ENCODE data around the gene GEN1. TPM values are rescaled to one million over a fixed set of nuclear protein-coding genes. Genes with fewer than 3 reads are reported as not detected.

The GEN1 gene
- total RNA-seq, 2 experiments from 2014 or later: 4.3 to 4.6 TPM

DNA sequence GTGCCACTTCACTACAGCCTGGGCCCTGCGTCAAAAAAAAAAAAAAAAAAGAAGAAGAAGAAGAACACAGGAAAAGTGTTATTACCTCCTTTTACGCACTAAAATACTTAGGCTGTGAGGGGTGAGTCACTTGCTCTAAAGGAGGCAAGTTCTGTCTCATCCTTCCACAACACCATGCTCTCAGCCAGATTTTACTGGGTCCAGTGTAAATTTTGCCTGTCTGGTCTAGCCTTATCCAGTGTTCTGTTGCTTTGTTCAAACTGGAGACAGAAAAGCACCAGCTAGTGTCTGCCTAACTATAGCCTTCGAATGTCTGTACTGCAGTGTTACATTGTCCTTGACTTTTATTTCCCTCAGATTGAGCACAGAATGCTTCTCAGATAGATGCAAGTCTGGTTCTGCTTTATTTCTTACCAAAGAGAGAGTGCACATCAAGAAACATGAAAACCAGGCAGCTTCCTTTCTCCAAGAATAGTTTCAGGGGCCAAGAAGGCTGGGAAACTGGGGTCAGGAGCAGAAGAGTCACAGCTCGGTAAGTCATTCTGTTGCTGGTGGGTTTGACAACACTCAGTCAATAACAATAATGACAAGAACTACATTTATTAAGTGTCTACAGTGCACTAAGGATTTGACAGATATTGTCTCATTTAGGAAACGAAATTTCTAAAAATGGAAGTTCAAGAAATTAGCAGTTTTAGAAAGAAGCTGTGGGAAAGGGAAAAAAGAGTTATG lies 59.2 kb downstream of the GEN1 start:
- Histone ChIP-seq H3K27ac (ENCODE audit: low read depth in 1 of 2, low read length in 2 of 2) (no peak overlapping the region), H3K27me3 (ENCODE audit: control insufficient read depth in 1 of 2, insufficient read depth in 2 of 2, low read length in 2 of 2) (no peaks in the 10 kb centered on the region), H3K36me3 (ENCODE audit: insufficient read depth, low read length) (no peaks in the 10 kb centered on the region), H3K4me3 (ENCODE audit: low read length) (no peak overlapping the region), H3K9me3 (ENCODE audit: control insufficient read depth in 1 of 2, insufficient read depth in 1 of 2, low read length in 2 of 2) (no peaks in the 10 kb centered on the region), H3K4me1 (ENCODE audit: insufficient read depth, low read length) (no peaks in the 10 kb centered on the region)
- TF ChIP-seq, protein P1, sequence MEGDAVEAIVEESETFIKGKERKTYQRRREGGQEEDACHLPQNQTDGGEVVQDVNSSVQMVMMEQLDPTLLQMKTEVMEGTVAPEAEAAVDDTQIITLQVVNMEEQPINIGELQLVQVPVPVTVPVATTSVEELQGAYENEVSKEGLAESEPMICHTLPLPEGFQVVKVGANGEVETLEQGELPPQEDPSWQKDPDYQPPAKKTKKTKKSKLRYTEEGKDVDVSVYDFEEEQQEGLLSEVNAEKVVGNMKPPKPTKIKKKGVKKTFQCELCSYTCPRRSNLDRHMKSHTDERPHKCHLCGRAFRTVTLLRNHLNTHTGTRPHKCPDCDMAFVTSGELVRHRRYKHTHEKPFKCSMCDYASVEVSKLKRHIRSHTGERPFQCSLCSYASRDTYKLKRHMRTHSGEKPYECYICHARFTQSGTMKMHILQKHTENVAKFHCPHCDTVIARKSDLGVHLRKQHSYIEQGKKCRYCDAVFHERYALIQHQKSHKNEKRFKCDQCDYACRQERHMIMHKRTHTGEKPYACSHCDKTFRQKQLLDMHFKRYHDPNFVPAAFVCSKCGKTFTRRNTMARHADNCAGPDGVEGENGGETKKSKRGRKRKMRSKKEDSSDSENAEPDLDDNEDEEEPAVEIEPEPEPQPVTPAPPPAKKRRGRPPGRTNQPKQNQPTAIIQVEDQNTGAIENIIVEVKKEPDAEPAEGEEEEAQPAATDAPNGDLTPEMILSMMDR (IDR thresholded peaks at IDR 0.05): no peak
- DNase-seq: peak in 1 of 14 experiments; percentile 5
- no peak overlapping the region for H3K4me3 Mint-ChIP-seq
- ChIA-PET CTCF (no interaction called here), POLR2A (no interaction called here)
- intact Hi-C loops (cut with DNase I, micrococcal nuclease): no loop called here
- H3K36me3 Mint-ChIP-seq (ENCODE audit: low read depth): no peaks in the 10 kb centered on the region
- no peak overlapping the region for H3K27ac Mint-ChIP-seq
- H3K9me3 Mint-ChIP-seq: no peaks in the 10 kb centered on the region
- no peak for ATAC-seq (ENCODE audit: poor library complexity)
- peaks cover 27% of the 10 kb centered on the region for H3K27me3 Mint-ChIP-seq
- no peaks in the 10 kb centered on the region for H3K4me1 Mint-ChIP-seq (ENCODE audit: low read depth)

DNA sequence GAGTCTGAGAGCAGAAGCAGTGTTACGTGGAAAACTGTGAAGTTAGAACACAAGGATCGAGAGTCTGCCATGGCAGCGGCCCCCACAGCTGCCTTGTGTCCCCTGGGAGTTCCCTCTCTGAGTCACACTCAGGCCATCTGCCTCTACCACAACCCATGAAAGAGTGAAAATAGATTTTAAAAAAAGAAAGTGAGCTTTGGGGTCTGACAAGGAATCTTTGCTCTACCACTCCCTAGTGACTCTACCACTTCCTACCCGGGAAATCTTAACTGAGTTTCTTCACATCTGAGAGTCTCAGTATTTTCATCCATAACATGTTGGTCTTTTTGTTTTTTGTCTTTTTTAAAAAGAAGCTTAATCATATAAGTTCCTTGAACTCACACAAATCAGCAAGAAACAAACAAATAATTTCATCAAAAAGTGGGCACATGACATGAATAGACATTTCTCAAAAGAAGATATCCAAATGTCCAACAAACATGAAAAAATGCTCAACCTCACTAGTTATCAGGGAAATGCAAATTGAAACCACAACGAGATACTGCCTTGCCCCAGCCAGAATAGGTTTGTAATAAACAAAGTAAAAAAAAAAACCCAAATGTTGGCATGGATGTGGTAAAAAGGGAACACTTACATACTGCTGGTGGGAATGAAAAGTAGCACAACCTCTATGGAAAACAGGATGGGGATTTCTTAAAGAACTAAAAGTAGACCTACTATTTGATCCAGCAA lies 60.0 kb downstream of the GEN1 start:
- Mint-ChIP-seq H3K27me3 (peaks cover 27% of the 10 kb centered on the region), H3K27ac (no peak overlapping the region), H3K4me3 (no peak overlapping the region), H3K36me3 (ENCODE audit: low read depth) (no peaks in the 10 kb centered on the region), H3K4me1 (ENCODE audit: low read depth) (no peaks in the 10 kb centered on the region), H3K9me3 (no peaks in the 10 kb centered on the region)
- no peak overlapping the region for H3K4me3 ChIP-seq (ENCODE audit: low read length)
- CTCF ChIA-PET: no interaction called here
- H3K9me3 ChIP-seq (ENCODE audit: control insufficient read depth in 1 of 2, insufficient read depth in 1 of 2, low read length in 2 of 2): no peaks in the 10 kb centered on the region
- intact Hi-C loops (cut with DNase I, micrococcal nuclease): no loop called here
- no peak overlapping the region for H3K27ac ChIP-seq (ENCODE audit: low read depth in 1 of 2, low read length in 2 of 2)
- ATAC-seq (ENCODE audit: poor library complexity) (no peak), DNase-seq (peak in 2 of 14 experiments; percentile 17 to 18)
- POLR2A ChIA-PET: interaction anchor here (0.6 kb wide), 1 partner anchor 1830 kb away, joined by 4 read pairs; no protein-coding TSS in a partner anchor
- H3K36me3 ChIP-seq (ENCODE audit: insufficient read depth, low read length): no peaks in the 10 kb centered on the region
- H3K27me3 ChIP-seq (ENCODE audit: control insufficient read depth in 1 of 2, insufficient read depth in 2 of 2, low read length in 2 of 2): no peaks in the 10 kb centered on the region
- no peaks in the 10 kb centered on the region for H3K4me1 ChIP-seq (ENCODE audit: insufficient read depth, low read length)
- TF ChIP-seq, protein P1 (IDR thresholded peaks at IDR 0.05): no peak

DNA sequence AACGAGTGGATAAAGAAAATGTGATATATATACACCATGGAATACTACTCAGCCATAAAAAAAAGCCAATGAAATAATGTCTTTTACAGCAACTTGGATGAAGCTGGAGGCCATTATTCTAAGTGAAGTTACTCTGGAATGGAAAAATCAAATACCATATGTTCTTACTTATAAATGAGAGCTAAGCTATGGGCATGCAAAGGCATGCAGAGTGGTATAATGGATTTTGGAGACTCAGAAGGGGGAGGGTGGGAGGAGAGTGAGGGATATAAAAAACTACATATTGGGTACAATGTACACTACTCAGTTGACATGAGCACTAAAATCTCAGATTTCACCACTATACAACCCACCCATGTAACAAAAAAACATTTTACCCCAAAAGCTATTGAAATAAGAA lies 60.7 kb downstream of the GEN1 start:
- no peaks in the 10 kb centered on the region for H3K4me1 ChIP-seq (ENCODE audit: insufficient read depth, low read length)
- intact Hi-C loops (cut with DNase I, micrococcal nuclease): no loop called here
- no peak overlapping the region for H3K27ac ChIP-seq (ENCODE audit: low read depth in 1 of 2, low read length in 2 of 2)
- H3K27me3 ChIP-seq (ENCODE audit: control insufficient read depth in 1 of 2, insufficient read depth in 2 of 2, low read length in 2 of 2): no peaks in the 10 kb centered on the region
- DNase-seq (no peak), ATAC-seq (ENCODE audit: poor library complexity) (no peak)
- H3K36me3 Mint-ChIP-seq (ENCODE audit: low read depth): no peaks in the 10 kb centered on the region
- no peak overlapping the region for H3K4me3 Mint-ChIP-seq
- H3K4me1 Mint-ChIP-seq (ENCODE audit: low read depth): no peaks in the 10 kb centered on the region
- no peaks in the 10 kb centered on the region for H3K9me3 Mint-ChIP-seq
- ChIA-PET POLR2A (no interaction called here), CTCF (no interaction called here)
- no peaks in the 10 kb centered on the region for H3K9me3 ChIP-seq (ENCODE audit: control insufficient read depth in 1 of 2, insufficient read depth in 1 of 2, low read length in 2 of 2)
- H3K27ac Mint-ChIP-seq: no peak overlapping the region
- TF ChIP-seq, protein P1 (IDR thresholded peaks at IDR 0.05): no peak
- H3K4me3 ChIP-seq (ENCODE audit: low read length): no peak overlapping the region
- peaks cover 27% of the 10 kb centered on the region for H3K27me3 Mint-ChIP-seq
- no peaks in the 10 kb centered on the region for H3K36me3 ChIP-seq (ENCODE audit: insufficient read depth, low read length)
